Epithelial cell of proximal tubule (primary cell): ENCODE data around the gene KMT2E. TPM values are rescaled to one million over a fixed set of nuclear protein-coding genes. Genes with fewer than 3 reads are reported as not detected.

ENCODE experiments used
- DNase-seq: peaks from one replicate; pipeline ENCODE4 v3.0.0-alpha.2; 2011; ENCODE audit warnings: low read depth
- H3K4me3 ChIP-seq: 2 replicates; pipeline ENCODE4 v1.5.1; 2011; ENCODE audit warnings: low read depth, mild to moderate bottlenecking, low read length
- CTCF ChIP-seq: conservative IDR thresholded peaks from 2 replicates; pipeline ENCODE4 v1.5.1; 2012; ENCODE audit warnings: low read depth, mild to moderate bottlenecking, low read length
- total RNA-seq: library from RNA; depleted of rRNA; stranded (reverse); fragments of >200 nt; gene quantifications from 2 replicates; pipeline ENCODE4 v1.2.3, GENCODE V29; 2015

The KMT2E gene
- total RNA-seq, 1 donor from 2014 or later = 46.4 TPM

GRCh38 chr7:105010504-105011130 lies 3.4 kb upstream of the KMT2E start:
- H3K4me3 ChIP-seq = peak overlapping the region; percentile 90
- DNase-seq = no peak
- no peak for TF ChIP-seq CTCF

GRCh38 chr7:105011141-105011830 lies 2.7 kb upstream of the KMT2E start:
- TF ChIP-seq CTCF = no peak
- peak overlapping the region; percentile 90 for H3K4me3 ChIP-seq
- no peak for DNase-seq

GRCh38 chr7:105011831-105012502 lies 2.0 kb upstream of the KMT2E start:
- no peak for DNase-seq
- TF ChIP-seq CTCF = no peak
- peak overlapping the region; percentile 90 for H3K4me3 ChIP-seq

GRCh38 chr7:105012503-105013220 lies 1.3 kb upstream of the KMT2E start:
- peak overlapping the region; percentile 90 for H3K4me3 ChIP-seq
- TF ChIP-seq CTCF = no peak
- DNase-seq = peak; percentile 70

GRCh38 chr7:105013221-105013815 lies 687 bp upstream of the KMT2E start:
- TF ChIP-seq CTCF = peak; percentile 64
- peak overlapping the region; percentile 90 for H3K4me3 ChIP-seq
- peak; percentile 51 for DNase-seq

GRCh38 chr7:105014693-105015389 lies 836 bp downstream of the KMT2E start:
- H3K4me3 ChIP-seq = peak overlapping the region; percentile 90
- no peak for TF ChIP-seq CTCF
- no peak for DNase-seq
